ENCODE data around the gene ATP13A3.
A peak's percentile ranks its signal among the peaks of the same experiment; 100 is the strongest.

ATP13A3 gene

DNA sequence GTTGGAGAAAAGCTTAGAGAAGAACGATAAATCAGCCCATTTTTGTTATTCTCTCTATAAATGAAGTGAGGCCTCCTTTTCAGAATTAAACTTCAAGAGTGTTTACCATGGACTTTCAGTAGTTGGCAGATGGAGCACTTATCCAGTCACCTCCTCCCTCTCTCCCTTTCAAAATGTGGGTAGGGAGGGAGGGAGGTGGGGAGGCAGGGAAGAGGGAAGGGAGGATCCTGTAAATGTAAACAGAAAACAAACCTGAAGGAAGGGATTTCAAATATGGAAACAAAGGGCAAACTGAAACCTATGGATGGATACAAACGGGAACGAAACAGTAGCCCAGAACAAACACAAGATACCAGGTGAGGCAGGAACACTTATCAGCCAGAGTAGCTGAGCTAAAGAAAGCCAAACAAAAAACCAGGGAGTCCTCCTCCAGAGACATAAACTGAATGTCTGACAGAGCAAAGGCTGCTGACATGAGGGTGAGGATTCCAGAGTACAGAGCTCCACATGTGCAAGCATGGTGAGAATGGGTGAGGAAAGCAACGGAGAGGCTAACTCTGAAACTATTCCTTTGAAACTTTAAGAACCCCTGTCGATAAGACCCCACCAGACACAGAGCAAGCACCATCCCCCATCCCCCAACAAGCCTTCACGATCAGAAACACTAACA, 46.8 kb downstream of the ATP13A3 start:
- no peak for DNase-seq

DNA sequence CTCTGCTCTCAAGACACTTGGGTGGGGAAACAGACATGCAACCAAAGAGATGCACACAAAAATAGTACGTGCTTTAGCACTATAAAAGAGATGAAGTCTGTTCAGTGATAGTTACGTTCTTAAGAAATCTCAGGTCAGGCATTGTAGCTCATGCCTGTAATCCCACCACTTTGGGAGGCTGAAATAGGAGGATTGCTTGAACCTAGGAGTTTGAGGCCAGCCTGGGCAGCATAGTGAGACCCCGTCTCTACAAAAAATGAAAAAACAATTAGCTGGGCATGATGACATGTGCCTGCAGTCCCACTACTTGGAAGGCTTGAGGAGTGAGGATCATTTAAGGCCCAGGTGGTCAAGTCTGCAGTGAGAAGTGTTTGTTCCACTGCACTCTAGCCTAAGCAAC, 52.3 kb downstream of the ATP13A3 start:
- no peak for DNase-seq

DNA sequence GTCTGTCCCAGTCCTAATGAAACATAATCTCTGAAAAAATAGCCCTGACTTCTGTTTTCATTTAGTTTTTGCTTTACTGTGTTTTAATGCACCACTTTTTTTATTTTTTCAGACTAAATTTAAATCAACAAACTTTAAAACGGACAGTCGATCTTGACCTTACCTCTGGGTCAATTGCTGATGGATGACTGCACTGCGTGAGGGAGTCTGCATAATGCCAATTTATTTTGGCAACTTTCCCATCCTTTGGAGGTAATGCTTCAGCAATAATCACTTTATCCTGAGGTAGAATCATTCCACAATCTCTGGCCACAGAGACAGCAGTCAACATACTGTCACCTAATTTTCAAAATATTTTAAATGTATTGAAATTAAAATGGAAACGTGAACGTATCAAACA, 55.2 kb downstream of the ATP13A3 start:
- no peak for DNase-seq

DNA sequence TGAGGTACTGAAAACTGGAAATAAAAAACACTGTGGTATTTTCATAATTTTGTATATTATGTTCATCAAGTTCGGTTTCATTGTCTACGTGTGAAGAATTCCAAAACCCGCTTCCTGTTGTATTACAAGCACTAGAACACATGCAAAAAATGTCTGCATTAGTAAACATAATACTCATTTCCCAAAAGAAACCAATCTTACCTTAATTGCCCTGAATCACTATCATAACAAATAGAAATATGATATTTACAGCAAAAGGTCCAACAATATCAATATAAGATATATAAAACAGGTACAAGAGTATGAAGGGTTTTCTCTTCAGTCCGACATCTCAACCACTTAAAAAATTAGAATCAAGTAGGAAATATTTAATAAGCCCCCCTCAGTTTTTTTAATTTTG, 61.4 kb downstream of the ATP13A3 start:
- no peak for DNase-seq

DNA sequence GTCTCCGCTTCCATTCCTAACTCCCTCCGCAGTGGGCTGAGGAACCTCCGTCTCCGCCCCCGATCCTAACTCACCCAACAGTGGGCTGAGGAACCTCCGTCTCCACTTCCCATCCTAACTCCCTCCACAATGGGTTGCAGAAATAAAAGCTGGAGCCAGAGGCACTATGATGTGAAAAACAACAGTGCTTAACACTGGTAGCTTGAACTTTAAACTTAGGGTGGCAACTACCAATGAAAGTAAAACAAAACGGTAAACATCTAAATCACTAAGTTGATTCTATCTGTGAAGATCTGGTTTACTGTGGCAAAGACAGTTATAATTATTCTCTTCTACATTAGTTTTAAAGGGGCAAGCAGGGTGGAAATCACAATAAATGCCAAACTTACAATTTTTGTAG, 61.8 kb downstream of the ATP13A3 start:
- no peak for DNase-seq

DNA sequence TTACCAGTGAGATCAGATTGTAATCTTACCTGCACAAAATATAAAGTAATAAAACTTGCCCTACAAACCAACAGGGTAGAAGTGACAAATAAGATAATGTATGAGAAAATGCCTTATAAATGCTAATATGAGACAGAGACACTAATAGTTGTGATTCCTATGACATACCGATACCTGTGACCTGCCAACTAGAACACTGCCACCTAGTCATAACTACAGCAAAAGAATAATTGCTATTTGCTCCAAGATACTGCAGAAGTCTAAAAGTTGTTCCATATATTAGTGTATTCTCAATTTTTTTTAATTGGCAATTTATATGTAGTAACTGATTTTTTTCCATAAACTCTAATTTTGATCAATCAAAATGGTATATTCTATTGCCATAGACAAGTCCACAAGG, 62.4 kb downstream of the ATP13A3 start:
- no peak for DNase-seq

DNA sequence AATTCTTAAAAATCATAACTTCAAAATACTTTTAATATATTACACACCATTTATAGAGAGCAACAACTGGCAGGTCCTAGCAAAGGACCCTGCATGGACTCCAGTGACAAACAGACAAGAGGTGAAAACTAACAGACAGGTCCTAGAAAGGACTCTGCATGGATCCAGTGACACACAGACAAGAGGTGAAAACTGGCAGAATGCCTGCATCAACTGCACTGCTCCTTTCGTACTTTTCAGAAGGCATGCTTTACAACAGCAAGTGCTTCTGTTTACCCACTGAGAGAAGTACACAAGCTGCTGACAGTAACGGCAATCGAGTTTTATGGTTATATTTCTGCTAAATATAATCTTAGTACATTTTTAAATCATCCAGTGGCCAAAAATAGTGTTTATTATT, 63.5 kb downstream of the ATP13A3 start:
- no peak for DNase-seq

DNA sequence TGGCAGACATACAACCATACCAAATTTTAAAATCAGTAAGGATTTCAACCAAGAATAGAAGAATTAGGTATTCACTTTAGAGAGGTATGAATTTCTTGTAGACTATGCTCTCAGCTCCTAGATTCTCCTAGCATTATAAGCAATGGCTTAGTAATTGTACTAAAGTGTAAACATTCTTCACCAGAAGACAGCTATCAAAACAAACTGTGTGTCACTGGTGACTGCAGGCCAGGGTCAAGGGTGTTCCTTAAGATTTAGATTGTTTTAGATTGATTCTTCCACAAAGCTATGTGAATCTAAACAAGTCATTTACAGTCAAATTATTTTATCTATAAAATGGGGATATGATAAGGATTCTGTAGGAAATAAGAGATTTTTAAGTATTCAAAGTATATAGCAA, 64.6 kb downstream of the ATP13A3 start:
- DNase-seq = no peak

DNA sequence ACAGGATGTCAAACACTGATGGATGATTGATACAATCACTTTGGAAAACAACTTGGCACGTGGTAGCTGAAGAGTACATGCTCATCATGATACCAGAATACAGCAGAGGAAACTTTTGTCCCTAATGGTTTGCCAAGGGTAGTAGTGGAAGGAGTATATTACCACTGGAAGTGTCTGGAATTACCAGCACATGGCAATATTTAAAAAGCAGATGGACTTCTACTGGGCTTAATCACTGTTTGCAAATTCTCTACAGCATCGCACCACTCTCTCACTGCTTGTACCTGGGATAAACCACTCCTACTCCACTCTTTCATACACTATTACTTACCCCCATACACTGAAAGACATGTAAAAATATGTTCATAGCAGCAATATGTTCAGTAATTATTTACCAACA, 68.1 kb downstream of the ATP13A3 start:
- no peak for DNase-seq

DNA sequence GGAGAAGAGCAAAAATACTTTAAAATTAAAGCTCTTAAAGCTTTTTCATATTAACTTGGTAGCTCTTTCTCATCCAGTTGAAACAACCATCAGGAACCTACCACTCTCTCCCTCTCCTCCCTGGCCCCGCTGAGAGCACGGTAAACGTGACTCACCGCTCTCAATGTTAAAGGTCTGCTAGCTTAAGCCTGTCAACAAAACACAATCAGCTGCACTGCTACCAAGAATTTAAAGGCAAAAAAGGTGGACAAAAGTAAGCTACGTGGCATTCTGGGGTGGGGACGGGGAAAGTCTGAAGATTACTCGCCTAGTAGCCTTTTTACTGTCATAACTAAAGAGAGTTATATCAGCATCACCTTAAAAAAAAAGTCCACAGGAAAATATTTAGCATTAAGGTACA, 79.4 kb downstream of the ATP13A3 start:
- DNase-seq = no peak

DNA sequence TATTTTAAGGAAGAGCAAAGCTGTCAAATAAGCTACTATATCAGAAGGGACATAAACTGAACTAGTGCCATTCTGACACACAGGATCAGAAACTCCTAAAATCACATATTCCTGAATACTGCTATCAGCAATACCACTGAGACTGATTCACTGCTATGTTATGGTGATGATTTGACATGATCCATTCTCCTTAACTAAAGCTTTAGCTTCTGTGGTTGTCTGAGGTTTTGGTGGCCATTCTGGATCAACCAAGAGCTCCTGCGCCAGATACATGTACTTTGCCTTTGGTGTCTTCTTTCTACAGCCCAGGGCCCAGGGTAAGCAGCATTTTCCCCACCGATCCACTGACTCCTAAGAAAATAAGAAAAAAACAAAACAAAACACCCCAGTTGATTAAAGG, 81.0 kb downstream of the ATP13A3 start:
- no peak for DNase-seq

DNA sequence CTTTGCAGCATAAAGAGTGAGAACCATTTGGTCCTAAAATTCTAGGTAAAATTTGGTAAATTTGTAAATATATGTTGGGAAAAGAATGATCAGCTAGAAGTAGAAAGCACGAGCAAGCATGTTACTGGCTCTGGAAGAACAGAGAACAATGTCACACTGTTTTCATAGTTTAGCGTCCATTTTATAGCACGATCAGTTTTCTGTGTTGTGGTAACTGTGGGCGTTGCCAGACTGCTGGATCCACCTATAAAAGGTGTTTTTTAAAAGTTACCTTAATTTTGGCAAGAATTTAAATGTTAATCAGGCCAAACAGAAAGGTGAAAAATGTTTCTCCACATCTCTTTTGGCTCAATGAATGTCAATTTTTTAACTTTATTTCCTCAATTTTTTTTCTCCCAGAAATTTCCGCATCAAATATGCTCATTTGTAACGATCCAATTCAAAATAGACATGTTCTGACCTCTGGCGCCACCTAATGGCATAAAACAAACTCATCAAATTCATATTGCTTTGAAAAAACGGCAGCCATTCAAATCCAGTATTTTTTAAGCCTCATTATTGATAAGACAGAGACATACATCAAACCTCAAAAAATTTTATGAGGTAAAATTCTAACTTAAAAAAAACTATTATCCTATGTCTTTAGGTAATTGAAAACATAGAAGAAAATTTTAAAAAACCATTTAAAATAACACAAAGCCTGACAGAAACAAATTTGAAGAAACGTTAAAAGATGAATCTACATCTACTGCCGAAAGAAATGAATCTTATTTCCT, 82.2 kb downstream of the ATP13A3 start:
- peak; percentile 50 for DNase-seq

DNA sequence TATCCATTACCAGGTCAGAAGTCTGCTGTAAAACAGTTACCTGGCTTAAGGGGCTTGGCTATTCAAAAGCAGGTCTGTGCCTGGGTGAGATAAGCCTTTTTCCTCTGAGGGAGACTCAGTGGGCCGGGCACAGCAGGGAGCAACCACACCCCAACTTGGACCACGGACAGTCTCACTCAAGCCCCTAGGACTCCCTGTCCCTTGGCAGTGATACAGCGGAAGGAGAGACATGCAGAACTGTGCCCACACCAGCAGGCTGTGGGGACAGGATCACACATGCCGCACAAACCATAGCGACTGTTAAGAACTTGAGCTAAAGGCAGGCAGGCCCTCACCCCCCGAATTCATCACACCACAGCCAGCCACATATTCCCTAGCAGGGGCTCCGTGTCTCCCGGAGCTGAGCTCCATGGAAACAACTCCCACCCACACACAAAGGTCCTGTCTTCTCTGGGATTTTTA, 84.9 kb downstream of the ATP13A3 start:
- no peak for DNase-seq

DNA sequence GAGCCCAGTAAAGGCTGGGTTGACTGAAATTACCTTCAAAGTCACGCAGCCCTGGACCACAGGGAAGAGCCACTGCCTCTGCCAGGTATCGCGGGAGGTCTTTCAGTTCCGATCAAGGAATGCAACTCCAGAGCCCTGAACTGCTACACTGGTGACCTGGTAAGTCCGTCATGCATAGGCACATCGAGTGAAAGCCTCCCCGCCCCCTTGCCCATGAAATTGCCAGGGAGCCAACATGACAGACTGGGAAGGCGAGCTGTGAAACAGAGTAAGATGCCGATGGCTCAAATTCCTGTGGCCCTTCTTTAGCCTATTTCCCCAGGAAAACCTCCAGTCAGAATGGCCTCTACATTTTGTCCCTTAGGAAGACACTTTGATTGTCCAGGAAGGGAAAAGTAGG, 85.5 kb downstream of the ATP13A3 start:
- DNase-seq = no peak

DNA sequence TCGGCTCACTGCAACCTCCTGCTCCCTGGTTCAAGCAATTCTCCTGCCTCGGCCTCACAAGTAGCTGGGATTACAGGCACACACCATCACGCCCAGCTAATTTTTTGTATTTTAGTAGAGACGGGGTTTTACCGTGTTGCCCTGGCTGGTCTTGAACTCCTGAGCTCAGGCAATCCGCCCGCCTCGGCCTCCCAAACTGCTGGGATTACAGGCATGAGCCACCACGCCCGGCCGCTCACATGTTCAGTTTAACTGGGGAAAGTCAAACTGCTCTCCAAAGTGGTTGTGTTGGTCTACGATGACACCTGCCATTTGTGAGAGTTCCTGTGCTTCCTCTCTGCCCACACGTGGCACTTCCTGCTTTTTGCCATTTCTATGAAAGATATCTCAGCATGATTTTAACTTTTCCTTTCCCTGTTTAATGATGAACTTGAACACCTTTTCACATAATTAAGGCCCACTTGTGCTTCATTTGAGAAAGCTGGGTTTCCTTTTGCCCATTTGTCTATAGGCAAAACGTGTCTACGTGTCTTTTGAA, 86.9 kb downstream of the ATP13A3 start:
- DNase-seq = no peak

DNA sequence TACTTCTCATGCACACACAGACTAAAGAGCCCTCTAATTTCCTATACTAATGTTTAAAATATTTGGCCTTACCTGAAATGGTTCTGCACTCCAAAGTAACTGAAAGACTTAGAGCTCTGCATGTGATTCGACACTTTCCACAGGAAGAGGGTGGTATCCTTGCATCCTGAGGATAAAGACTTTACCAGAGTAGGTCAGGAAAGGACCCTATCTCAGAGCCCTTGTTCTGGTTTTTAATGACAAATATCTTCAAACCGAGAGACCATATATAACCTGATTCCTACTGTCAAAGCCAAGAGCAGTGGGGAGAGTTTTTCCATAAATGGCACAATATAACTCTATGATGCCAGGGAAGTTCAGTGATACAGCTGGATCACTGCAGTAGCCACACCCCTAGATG, 87.6 kb downstream of the ATP13A3 start, which contains the start of gene GP5:
TSS of gene GP5 (minus strand) at position 101 of the 400 bp plus-strand sequence. CDS start 984 bp downstream, outside the sequence.
- no peak for DNase-seq

DNA sequence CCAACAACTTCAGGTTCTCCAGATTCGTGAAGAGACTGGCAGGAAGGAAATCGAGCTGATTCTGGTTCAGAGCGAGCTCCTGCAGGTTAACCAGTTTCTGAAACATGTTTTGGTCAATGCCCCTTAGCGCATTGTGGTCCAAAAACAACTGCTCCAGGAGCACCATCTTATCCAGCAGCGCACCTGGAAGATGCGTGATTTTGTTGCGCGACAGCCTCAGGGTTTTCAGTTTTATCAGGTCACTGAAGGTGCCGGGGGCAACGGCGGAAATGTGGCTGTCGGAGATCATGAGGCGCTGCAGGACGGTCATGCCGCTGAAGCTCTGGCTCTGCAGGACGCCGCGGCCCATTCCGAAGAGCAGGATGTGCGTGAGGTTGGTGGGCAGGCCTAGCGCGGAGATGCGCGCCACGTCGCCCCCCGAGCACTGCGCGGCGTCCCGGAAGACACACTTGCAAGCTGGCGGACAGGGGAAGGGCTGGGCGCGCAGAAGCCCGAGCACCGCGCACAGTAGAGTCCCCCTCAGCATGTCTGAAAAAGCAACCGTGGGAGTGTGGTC, 89.0 kb downstream of the ATP13A3 start:
- DNase-seq = no peak

DNA sequence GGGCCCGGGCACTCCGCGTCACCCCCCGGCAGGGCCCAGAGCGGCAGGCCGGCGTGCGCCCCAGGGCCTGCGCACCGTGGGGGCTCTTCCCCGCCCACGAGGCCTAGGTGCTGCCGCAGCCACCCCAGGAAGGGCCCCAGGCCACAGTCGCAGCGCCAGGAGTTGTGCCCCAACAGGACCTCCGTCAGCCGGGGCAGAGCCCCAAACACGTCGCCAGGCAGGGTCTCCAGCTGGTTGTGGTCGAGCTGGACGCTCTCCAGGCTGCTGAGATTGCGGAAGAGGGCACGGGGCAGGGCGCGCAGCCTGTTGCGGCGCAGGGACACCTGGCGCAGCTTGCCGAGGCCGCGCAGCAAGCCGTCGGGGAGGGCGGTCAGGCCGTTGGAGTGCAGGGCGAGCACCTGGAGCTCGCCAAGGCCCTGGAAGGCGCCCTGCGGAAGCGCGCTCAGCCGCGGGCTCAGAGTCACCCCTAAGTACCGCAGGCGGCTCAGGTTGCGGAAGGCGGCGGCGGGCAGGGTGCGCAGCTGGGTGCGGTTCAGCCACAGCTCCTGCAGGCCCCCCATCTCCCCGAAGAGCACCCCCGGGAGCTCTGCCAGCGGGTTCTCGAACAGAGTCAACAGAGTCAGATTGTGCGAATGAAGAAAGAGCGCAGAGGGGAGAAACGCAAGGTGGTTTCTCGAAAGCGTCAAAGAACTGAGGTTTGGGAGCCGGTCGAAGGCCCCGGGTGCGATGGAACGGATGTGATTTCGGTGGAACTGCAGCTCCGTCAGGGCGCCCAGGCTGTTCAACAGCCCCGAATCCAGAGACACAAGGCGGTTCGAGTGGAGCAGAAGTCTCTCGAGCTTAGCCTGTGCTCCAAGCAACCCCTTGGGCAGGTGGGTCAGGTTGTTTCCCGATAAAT, 89.7 kb downstream of the ATP13A3 start:
- no peak for DNase-seq

DNA sequence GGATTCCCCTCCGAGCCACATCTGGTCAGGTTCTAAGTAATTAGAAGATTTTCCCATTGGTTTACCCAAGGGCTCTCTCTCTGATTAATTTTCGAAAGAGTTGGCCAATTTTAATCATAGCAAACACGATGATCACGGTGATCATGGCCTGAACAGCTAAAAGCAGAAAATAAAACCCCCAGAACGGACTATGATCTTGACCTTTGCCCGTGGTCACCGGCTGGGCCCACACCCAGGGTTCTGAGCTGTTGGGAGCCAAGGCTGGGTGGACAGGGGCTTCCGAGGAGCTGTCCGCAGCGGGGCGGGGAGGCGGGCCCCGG, 90.3 kb downstream of the ATP13A3 start:
- DNase-seq = no peak

DNA sequence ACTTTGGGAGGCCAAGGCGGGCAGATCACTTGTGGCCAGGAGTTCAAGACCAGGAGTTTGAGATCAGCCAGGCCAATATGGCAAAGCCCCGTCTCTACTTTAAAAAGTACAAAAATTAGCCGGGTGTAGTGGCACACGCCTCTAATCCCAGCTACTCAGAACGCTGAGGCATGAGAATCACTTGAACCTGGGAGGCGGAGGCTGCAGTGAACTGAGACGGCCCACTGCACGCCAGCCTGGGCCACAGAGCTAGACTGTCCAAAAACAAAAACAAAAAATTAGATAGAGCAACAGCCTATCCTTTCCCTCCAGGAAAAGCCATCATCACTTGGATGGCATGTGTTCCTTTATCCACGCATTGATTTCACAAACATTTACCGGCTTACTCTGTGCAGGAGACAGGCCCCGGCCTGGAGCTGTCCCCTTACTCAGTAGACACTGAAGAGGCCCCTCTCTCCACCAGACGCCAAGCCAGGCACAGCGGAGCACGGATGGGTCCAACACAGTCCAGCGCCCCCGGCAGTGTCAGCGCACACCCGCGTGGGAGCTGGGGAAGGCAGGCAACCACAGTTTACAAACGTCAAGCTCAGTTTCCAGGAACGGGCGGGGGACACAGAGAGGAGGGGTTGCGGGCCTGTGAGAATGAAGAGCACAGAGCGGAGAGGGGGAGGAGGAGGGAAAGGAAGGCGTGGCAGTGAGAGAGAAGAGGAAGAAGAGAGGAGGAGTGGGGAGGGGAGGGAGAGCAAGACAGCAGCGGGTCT, 90.8 kb downstream of the ATP13A3 start:
- DNase-seq = peak; percentile 8

DNA sequence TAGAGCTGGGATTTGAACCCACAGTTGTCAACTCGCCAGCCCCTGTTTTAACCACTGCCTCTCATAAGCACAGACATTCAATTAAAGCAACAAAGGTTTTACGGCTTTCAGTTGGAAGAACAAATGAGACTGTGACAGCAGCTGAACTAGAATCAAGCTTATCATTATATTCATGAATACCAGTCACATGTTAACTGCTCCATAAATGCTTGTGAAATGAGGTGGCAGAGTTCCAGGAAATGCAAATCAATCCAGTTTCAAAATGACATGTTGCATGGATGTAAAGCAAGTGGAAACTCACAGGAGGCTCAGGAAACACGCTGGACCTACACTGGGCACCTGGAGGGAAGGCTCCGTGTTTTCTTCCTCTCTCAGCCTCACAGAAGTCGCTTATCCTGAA, 91.6 kb downstream of the ATP13A3 start:
- peak; percentile 82 for DNase-seq

DNA sequence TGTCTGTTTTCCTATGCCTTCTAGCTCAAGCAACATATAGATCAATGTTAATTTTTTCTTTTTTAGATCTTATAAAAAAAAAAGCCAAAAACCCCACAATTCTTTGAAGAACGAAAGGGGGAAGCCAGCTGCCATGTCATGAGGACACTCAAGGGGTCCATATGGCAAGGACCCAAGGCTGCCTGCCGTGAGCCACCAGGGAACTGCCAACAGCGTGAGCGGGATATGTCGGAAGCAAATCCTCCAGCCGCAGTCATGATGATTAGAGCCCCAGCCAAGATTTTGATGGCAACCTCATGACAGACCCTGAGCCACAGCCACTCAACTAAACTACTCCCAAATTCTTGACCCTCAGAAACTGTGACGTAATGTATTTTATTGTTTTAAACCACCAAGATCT, 94.2 kb downstream of the ATP13A3 start:
- DNase-seq = no peak
